Pancreas (tissue), 10 donors: ENCODE data around the gene COLEC11. TPM values are rescaled to one million over a fixed set of nuclear protein-coding genes. Genes with fewer than 3 reads are reported as not detected.
A peak's percentile ranks its signal among the peaks of the same experiment; 100 is the strongest.

Experiments used
- ATAC-seq, 4 donors: fragments of 200-7000 bp; cut with Tn5 transposase; one replicate each; pipeline versions ENCODE4 v1.8.0 to v1.9.1; 2020; ENCODE audit warnings: mild to moderate bottlenecking in 4 of 4, moderate library complexity in 4 of 4
- DNase-seq, 6 donors: peaks; one replicate each; pipeline ENCODE4 v3.0.0-alpha.2; 2020
- FAIRE-seq: peaks from 2 replicates; lab custom pipeline; 2012; peaks lifted over from hg19 to GRCh38; lab: Jason Lieb, UNC
- H3K27ac ChIP-seq, 4 donors: fragments of 200-600 bp; sonication (generic); 1 replicate in 3 of 4; 2 replicates in 1 of 4; pipeline versions ENCODE4 v1.5.0 to v1.8.0; 2020
- H3K27me3 ChIP-seq, 4 donors: fragments of 200-600 bp; one replicate each; pipeline ENCODE4 v1.8.0; 2021
- H3K36me3 ChIP-seq, 3 donors: fragments of 200-600 bp; sonication (generic) in 1 of 3; one replicate each; pipeline versions ENCODE4 v1.5.0 to v1.8.0; 2020 to 2021
- H3K4me1 ChIP-seq, 3 donors: fragments of 200-600 bp; one replicate each; pipeline ENCODE4 v1.8.0; 2021
- H3K4me3 ChIP-seq, 4 donors: fragments of 200-600 bp; sonication (generic) in 2 of 4; one replicate each; pipeline versions ENCODE4 v1.5.0 to v1.8.0; 2020 to 2021
- H3K9me3 ChIP-seq, 4 donors: fragments of 200-600 bp; one replicate each; pipeline ENCODE4 v1.8.0; 2021
- WGBS, 2 donors: extraction: QIAGEN DNeasy Blood & Tissue Kit; methylation state at CpG; one replicate each; pipeline ENCODE4 v1.1.7; 2013; 5-methylcytosine and 5-hydroxymethylcytosine counted together
- intact Hi-C, 3 donors: fragments of 100-400 bp; cut with DNase I; formaldehyde crosslinking; loops; one replicate each; pipeline versions ENCODE4 v1.11.1 to v1.14.2; 2022
- polyA plus RNA-seq, 2 donors: library from polyadenylated mRNA; stranded (reverse); fragments of 200-250 nt; gene quantifications; one replicate each; pipeline ENCODE4 v1.2.3, GENCODE V29; 2013
- total RNA-seq, 6 donors: library from RNA; stranded (reverse); fragmentation: NEBNext Ultra II Directional in 4 of 6; extraction: Animal tissue kit (Norgen Biotek cat#: 25700) in 4 of 6; gene quantifications; one replicate each; pipeline versions ENCODE4 v1.2.1 to v1.2.4, GENCODE V29; 2021 to 2023
- TF ChIP-seq, protein P1 (sequence below), 4 donors: fragments of 200-600 bp; sonication (generic) in 3 of 4; IDR thresholded peaks; one replicate each; pipeline versions ENCODE4 v1.5.0 to v1.8.0; 2021; ENCODE audit warnings: antibody characterized with exemption in 4 of 4
- donor health status: healthy with polysubstance abuse.
- donor health status: DM: no; HTN: no; CAD: no; lungs with moderate emphysema.
- donor health status: DM: no; HTN: no; CAD: no.
- donor health status: control.
- donor health status: control.
- donor health status: Bipolar disorder and iron deficiency.
- donor health status: DM: yes; HTN: yes; CAD: no.
- donor health status: DM: no; HTN: no; CAD: no.
- donor health status: DM: no; HTN: no; CAD: no.
- donor health status: DM: yes; HTN: yes; CAD: no.

The COLEC11 gene
- total and polyA plus RNA-seq, 8 donors, result 2.0 to 11.9 (median 3.5) TPM

DNA sequence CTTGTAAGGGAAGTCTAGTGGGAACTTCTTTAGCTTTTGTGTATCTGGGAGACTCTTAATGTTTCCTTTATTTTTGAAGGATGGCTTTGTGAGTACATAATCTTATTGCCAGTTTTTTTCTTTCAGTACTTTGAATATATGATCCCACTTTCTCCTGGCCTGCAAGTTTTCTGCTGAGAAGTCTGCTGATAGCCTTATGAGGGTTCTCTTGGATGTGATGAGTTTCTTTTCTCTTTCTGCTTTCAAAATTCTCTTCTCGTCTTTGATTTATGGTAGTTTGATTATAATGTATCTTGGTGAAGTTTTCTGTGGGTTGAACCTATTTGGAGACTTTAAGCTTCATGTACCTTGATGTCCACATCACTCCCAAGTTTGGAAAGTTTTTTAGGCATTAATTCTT, 28.1 kb downstream of the COLEC11 start:
- H3K9me3 ChIP-seq, result no peaks in the 10 kb centered on the region
- FAIRE-seq (no peak), ATAC-seq (no peak), DNase-seq (no peak)
- no peaks in the 10 kb centered on the region for H3K36me3 ChIP-seq
- intact Hi-C loops, result no loop called here
- 76 to 100% methylated on average over 1 of the region's 1 CpG for WGBS, 2 donors
- H3K27ac ChIP-seq, result no peak overlapping the region
- no peak overlapping the region for H3K4me3 ChIP-seq
- TF ChIP-seq, protein P1, sequence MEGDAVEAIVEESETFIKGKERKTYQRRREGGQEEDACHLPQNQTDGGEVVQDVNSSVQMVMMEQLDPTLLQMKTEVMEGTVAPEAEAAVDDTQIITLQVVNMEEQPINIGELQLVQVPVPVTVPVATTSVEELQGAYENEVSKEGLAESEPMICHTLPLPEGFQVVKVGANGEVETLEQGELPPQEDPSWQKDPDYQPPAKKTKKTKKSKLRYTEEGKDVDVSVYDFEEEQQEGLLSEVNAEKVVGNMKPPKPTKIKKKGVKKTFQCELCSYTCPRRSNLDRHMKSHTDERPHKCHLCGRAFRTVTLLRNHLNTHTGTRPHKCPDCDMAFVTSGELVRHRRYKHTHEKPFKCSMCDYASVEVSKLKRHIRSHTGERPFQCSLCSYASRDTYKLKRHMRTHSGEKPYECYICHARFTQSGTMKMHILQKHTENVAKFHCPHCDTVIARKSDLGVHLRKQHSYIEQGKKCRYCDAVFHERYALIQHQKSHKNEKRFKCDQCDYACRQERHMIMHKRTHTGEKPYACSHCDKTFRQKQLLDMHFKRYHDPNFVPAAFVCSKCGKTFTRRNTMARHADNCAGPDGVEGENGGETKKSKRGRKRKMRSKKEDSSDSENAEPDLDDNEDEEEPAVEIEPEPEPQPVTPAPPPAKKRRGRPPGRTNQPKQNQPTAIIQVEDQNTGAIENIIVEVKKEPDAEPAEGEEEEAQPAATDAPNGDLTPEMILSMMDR (IDR thresholded peaks at IDR 0.05), result no peak
- no peaks in the 10 kb centered on the region for H3K4me1 ChIP-seq
- H3K27me3 ChIP-seq, result no peaks in the 10 kb centered on the region

DNA sequence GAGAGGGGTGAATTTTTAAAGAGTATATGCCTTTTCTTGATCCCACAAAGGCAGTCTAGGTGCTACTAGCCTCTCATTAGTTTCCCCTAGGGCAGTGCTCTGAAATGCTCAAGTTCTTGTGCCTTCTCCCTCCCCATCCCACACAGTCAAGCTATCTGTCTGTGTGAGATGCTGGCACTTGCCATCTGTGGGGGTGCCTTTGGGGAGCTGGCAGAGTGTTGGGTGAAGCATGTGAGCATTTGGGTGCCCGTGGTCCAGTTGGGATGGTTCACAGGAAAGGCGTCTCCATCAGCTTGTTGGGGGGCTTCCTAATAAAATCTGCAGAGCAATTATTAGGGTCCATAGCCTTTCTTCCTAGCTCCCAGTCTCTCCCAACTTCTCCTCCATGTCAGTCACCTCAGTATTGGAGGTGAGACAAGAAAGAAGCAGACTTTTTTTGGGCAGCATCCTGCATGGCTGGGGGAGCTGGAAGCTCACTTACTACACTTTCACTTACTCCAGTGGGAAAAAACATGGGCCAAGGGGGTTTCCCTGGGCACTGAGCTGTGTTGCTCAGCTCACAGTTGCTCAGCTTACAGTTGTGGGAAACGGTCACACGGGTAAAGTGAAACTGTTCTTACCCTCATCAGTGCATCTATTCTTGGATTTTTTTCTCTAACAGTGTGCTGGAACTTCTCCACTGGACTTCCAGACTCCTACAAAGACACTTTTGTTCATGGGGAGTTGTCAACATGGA, 29.3 kb downstream of the COLEC11 start:
- Histone ChIP-seq H3K36me3 (no peaks in the 10 kb centered on the region), H3K9me3 (no peaks in the 10 kb centered on the region), H3K27ac (no peak overlapping the region), H3K27me3 (no peaks in the 10 kb centered on the region), H3K4me1 (no peaks in the 10 kb centered on the region), H3K4me3 (no peak overlapping the region)
- ATAC-seq, result no peak
- TF ChIP-seq, protein P1 (IDR thresholded peaks at IDR 0.05), result no peak
- whole genome bisulfite sequencing, 2 donors, result 69 to 86% methylated on average over 4 of the region's 4 CpGs
- intact Hi-C loops, result no loop called here
- no peak for FAIRE-seq
- peak in 1 of 6 donors; percentile 27 for DNase-seq

DNA sequence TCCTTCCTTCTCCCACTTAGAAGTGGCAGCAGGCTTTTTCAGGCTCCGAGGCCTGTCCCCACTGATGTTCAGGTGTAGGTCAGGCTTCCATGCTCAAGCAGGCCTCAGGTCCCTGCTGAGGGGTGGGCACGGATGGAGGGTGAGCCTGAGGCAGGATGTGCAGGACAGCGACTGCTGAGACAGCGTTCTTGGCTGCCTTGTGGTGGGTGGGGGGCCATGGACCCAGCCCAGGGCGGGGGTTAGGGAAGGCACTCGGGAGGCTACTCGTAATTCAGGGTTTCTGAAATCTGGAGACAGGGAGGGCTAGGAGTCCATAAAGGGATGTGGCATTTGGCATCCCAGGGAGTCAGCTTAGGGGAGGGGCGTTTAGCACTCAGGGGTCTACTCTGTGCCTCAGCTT, 30.3 kb downstream of the COLEC11 start:
- Histone ChIP-seq H3K27me3 (no peaks in the 10 kb centered on the region), H3K27ac (no peak overlapping the region), H3K36me3 (no peaks in the 10 kb centered on the region), H3K4me1 (no peaks in the 10 kb centered on the region), H3K9me3 (no peaks in the 10 kb centered on the region), H3K4me3 (no peak overlapping the region)
- intact Hi-C loops, result no loop called here
- DNase-seq (peak in 2 of 6 donors; percentile 9 to 32), FAIRE-seq (no peak), ATAC-seq (no peak)
- WGBS, 2 donors, result 84 to 93% methylated on average over 8 of the region's 8 CpGs
- TF ChIP-seq, protein P1 (IDR thresholded peaks at IDR 0.05), result no peak

DNA sequence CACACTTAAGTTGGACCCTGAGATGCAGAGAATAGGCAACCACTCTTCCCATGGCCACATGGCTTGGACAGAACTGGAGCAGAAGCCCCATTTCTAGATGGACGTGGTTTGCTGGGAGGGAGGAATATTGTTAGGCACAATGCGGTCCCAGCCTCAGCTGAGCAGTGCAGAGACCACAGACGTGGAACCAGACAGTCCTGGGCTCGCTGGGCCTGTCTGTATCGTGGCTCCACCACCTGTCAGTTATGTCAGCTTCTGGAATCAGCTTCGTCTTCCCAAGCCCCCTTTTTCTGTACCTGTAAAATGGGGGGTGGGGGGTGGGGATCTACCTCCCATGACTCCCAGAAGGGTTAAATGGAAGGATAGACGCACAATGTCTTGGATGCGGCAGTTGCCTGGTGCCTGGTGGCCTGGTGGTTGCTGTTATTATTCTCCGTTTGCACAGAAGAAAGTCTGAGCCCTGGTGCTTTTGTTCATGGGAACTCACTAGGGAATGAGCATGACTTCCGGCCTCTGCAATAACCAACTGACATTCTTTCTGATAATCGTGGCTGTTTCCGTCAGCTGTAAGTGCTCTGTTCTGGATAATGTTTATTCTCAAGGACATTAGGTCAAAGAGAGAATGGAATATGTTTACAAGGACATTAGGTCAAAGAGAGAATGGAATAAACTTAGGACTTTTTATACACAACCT, 31.4 kb downstream of the COLEC11 start:
- FAIRE-seq, result no peak
- 65 to 83% methylated on average over 12 of the region's 12 CpGs for WGBS, 2 donors
- H3K27ac ChIP-seq, result no peak overlapping the region

More for the DNA sequence above, 31.4 kb downstream of the COLEC11 start:
- no peaks in the 10 kb centered on the region for H3K9me3 ChIP-seq
- ATAC-seq, result no peak
- TF ChIP-seq, protein P1 (IDR thresholded peaks at IDR 0.05), result no peak
- DNase-seq, result peak in 1 of 6 donors; percentile 11
- no peaks in the 10 kb centered on the region for H3K36me3 ChIP-seq
- H3K4me1 ChIP-seq, result no peaks in the 10 kb centered on the region
- intact Hi-C loops, result no loop called here
- H3K27me3 ChIP-seq, result no peaks in the 10 kb centered on the region
- no peak overlapping the region for H3K4me3 ChIP-seq
